GM13976 (cell line): ENCODE results near the gene DQX1.

Experiments
- DNase-seq: peaks from one replicate; pipeline ENCODE4 v3.0.0; 2012; ENCODE audit warnings: low spot score
- in situ Hi-C: fragments of 300-500 bp; cut with MboI; formaldehyde crosslinking; loops from one replicate; pipeline ENCODE4 v1.12.0; 2022; ENCODE audit warnings: low sequenced_read_pairs, mixed read lengths, inconsistent platforms; ENCODE audit not compliant: unreplicated experiment
- TF ChIP-seq, protein P1 (sequence below): IDR thresholded peaks from 2 replicates; pipeline ENCODE4 v1.5.1; 2012; ENCODE audit warnings: borderline replicate concordance, mild to moderate bottlenecking; ENCODE audit not compliant: insufficient read depth; ENCODE audit errors: extremely low read depth, missing control alignments, control extremely low read depth

Gene DQX1

DNA sequence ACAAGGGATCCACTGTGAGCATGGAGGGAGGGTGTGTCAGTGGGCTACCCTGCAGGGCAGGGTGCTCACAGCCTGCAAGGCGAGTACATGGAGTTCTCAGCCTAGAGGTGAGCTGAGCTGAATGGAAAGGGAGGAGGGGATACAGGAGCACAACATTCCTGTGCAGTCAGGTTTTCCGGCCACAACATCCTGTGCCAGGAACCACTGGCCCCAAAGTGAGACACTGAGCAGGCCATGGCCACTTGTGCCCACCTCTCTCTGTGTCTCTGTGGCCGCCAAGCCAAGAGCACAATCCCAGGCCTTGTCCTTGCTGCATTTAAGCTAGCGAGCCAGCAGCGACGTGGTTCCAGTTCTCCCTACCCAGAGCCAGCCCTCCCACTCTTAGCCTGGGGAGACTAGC, 34.6 kb upstream of the DQX1 start:
- TF ChIP-seq, protein P1, sequence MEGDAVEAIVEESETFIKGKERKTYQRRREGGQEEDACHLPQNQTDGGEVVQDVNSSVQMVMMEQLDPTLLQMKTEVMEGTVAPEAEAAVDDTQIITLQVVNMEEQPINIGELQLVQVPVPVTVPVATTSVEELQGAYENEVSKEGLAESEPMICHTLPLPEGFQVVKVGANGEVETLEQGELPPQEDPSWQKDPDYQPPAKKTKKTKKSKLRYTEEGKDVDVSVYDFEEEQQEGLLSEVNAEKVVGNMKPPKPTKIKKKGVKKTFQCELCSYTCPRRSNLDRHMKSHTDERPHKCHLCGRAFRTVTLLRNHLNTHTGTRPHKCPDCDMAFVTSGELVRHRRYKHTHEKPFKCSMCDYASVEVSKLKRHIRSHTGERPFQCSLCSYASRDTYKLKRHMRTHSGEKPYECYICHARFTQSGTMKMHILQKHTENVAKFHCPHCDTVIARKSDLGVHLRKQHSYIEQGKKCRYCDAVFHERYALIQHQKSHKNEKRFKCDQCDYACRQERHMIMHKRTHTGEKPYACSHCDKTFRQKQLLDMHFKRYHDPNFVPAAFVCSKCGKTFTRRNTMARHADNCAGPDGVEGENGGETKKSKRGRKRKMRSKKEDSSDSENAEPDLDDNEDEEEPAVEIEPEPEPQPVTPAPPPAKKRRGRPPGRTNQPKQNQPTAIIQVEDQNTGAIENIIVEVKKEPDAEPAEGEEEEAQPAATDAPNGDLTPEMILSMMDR: no peak

DNA sequence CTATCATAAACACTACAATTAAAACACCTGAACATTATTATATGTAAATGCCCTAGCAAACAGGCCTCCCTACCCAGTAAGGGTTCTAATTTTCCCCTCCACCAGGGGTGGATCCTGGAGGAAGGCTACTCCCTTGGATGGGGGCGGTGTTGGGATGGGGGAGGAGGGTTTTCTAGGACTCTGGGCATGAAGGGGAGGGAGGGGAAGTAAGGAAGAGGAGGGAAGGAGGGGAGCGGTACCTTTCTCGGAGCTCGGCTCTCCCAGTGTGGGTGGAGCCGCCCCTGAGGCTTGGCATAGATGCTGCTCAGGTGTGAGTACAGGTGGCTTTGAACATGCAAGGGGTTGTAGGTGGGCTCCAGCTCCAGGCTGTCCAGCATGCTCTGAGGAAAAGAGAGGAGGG, 33.9 kb upstream of the DQX1 start:
- no peak for DNase-seq
- in situ Hi-C loops: no loop called here
- TF ChIP-seq, protein P1: no peak

More for the DNA sequence above, 34.6 kb upstream of the DQX1 start:
- DNase-seq: no peak
- in situ Hi-C loops: no loop called here

DNA sequence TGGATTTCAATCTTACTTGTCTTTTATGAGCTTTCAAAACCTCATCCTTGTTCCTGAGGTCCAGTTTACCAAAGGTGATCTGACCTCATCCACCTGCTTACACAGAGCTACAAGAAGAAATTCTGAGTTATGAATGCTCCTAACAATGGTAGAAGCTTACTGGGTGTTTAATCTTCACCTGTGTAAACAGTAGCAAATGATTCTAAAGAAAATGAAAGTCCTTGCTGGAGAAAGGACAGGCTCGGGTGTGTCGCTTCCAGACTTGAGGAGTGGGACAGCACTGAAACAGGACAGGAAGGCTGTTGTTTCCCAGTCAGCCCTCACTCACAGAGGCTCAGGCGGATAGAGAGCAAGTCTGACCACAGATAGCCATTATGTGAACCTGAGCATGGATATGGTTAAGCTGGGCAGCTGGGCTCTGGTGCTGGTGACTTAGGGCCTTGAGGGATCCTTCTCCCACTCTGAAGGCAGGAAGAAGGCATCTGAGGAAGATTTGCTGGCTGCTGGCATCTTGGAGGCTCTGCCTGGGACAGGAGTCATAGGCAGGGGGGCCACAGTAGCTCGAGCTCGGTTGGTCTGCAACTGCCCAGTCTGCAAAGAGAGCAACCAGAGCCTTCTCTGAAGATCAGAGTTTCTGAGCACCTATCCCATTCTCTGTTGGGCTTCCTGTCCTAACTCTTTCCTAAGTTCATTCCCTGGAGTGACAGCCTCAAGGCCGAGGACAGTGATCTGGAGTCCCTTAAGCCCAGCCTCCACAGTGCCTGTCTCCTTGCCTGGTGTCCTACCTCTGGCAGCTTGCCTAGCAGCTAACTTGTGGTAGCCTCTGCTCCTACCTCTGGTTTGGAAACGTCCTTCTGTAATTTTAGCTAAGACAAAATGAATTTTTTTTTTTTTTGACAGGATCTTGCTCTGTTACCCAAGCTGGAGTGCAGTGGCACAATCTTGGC, 32.5 kb upstream of the DQX1 start:
- TF ChIP-seq, protein P1: no peak
- DNase-seq: no peak
- in situ Hi-C loops: no loop called here

DNA sequence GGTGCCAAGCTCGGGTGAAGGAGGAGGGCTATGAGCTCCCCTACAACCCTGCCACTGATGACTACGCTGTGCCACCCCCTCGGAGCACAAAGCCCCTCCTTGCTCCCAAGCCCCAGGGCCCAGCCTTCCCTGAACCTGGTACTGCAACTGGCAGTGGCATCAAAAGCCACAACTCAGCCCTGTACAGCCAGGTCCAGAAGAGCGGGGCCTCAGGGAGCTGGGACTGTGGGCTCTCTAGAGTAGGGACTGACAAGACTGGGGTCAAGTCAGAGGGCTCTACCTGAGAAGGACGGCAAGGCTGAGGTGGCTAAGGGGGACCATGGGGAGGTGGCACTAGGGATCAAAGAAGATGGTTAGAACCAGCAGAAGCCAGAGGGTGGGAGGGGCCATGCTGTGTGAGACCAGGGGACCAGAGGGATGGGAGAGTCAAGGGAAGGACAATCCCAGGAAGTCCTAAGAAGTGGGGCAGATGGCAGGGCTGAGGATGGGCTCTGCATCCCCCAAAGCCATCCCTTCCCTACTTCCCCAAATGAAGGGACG, 30.9 kb upstream of the DQX1 start:
- TF ChIP-seq, protein P1: no peak
- in situ Hi-C loops: no loop called here
- DNase-seq: no peak

DNA sequence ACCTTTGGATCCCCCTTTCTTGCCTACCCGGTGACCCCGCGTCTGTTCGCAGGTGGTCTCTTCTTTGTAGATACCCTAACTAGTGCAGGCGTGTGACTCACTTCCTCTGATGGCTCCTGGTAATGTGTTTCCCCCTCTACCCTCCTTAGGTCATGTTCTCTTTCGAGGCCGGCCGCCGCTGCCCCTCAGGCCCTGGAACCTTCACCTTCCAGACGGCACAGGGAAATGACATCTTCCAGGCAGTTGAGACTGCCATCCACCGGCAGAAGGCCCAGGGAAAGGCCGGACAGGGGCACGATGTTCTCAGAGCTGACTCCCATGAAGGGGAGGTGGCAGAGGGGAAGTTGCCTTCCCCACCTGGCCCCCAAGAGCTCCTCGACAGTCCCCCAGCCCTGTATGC, 30.1 kb upstream of the DQX1 start:
- TF ChIP-seq, protein P1: no peak
- DNase-seq: no peak
- in situ Hi-C loops: no loop called here

DNA sequence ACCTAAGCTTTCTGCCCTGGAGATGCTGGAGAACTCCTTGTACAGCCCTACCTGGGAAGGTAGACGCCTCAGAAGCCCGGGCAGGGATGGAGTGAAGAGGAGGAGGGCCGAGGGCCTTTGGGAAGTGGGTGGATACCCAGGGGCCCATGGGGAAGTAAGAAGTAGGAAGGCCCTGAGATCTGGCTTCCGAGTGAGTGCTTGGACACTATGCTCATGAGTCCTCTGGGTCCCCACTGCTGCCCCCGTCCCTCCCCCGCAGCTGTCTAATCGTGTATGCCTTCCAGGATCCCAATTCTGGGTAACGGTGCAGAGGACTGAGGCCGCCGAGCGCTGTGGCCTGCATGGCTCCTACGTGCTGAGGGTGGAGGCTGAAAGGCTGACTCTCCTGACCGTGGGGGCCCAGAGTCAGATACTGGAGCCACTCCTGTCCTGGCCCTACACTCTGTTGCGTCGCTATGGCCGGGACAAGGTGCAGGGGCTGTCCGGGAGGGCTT, 29.6 kb upstream of the DQX1 start:
- TF ChIP-seq, protein P1: no peak
- in situ Hi-C loops: no loop called here
- DNase-seq: no peak
